ENCODE measurements around the gene POC1A.

DNA sequence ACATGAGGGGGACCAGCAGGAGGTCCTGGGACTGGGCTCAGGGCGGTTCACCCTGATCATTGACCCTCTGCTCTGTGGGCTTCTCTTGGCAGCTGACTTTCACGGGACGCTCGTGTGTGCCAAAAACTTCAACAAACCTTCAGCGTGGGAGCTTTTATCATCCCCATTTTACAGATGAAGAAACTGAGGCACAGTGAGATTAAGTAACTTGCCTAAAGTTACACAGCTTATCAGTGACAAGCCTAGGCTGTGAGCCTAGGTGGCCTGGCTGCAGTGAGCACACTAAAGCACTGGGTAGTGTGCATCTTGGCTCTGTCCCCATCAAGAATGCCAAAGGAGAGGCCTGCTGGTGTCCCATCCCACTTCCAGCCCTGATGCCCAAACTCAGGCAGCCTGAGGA is 74.3 kb downstream of the POC1A start:
- TF ChIP-seq, protein P1, sequence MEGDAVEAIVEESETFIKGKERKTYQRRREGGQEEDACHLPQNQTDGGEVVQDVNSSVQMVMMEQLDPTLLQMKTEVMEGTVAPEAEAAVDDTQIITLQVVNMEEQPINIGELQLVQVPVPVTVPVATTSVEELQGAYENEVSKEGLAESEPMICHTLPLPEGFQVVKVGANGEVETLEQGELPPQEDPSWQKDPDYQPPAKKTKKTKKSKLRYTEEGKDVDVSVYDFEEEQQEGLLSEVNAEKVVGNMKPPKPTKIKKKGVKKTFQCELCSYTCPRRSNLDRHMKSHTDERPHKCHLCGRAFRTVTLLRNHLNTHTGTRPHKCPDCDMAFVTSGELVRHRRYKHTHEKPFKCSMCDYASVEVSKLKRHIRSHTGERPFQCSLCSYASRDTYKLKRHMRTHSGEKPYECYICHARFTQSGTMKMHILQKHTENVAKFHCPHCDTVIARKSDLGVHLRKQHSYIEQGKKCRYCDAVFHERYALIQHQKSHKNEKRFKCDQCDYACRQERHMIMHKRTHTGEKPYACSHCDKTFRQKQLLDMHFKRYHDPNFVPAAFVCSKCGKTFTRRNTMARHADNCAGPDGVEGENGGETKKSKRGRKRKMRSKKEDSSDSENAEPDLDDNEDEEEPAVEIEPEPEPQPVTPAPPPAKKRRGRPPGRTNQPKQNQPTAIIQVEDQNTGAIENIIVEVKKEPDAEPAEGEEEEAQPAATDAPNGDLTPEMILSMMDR (IDR thresholded peaks at IDR 0.05), result no peak
- TF ChIP-seq, protein P2, sequence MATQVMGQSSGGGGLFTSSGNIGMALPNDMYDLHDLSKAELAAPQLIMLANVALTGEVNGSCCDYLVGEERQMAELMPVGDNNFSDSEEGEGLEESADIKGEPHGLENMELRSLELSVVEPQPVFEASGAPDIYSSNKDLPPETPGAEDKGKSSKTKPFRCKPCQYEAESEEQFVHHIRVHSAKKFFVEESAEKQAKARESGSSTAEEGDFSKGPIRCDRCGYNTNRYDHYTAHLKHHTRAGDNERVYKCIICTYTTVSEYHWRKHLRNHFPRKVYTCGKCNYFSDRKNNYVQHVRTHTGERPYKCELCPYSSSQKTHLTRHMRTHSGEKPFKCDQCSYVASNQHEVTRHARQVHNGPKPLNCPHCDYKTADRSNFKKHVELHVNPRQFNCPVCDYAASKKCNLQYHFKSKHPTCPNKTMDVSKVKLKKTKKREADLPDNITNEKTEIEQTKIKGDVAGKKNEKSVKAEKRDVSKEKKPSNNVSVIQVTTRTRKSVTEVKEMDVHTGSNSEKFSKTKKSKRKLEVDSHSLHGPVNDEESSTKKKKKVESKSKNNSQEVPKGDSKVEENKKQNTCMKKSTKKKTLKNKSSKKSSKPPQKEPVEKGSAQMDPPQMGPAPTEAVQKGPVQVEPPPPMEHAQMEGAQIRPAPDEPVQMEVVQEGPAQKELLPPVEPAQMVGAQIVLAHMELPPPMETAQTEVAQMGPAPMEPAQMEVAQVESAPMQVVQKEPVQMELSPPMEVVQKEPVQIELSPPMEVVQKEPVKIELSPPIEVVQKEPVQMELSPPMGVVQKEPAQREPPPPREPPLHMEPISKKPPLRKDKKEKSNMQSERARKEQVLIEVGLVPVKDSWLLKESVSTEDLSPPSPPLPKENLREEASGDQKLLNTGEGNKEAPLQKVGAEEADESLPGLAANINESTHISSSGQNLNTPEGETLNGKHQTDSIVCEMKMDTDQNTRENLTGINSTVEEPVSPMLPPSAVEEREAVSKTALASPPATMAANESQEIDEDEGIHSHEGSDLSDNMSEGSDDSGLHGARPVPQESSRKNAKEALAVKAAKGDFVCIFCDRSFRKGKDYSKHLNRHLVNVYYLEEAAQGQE (IDR thresholded peaks at IDR 0.05; ENCODE audit: insufficient read depth in 1 of 2, low read depth in 2 of 2, low read length in 1 of 2), result no peak
- no peak for TF ChIP-seq POLR2AphosphoS5 (IDR thresholded peaks at IDR 0.05; ENCODE audit: low read depth, low read length)
- no peak for TF ChIP-seq TCF7L2 (IDR thresholded peaks at IDR 0.05; ENCODE audit: low read depth, low read length)
- no peak for TF ChIP-seq SIN3A (IDR thresholded peaks at IDR 0.05; ENCODE audit: borderline replicate concordance, insufficient read depth, low read depth, low read length)

Measured in Panc1 (cell line).